Hematopoietic multipotent progenitor cell treated with erythropoietin and hydrocortisone succinate and interleukin-3 and kit ligand, for 17 days (in vitro differentiated cells): Measurements from ENCODE around the gene DAPK1.

Source experiments
- DNase-seq: peaks from one replicate; pipeline ENCODE4 v3.0.0-alpha.2; 2015; ENCODE audit warnings: low spot score

Gene DAPK1

DNA sequence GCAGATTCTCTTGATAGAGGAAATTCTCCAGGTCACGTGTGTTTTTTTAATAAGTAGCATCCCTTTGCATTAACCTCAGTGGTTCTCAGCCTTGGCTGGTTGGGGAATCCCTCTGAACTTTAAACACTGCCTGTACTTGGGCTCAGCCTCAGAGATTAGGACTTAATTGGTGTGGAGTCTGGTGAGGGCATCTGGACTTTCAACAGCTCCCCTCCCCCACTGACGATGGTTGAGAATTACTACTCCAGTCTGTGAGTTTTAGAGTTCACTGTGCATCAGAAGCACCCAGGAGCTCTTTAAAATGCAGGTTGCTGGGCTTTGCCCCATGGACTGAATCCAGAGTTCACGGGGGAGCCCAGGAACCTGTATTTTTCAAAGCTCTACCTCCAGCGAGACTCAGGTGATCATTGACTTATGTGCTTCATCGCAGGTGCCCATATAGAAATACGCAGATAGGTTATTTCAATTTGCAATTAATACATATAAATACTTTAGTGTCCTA lies 71.4 kb downstream of the DAPK1 start:
- DNase-seq, result no peak

DNA sequence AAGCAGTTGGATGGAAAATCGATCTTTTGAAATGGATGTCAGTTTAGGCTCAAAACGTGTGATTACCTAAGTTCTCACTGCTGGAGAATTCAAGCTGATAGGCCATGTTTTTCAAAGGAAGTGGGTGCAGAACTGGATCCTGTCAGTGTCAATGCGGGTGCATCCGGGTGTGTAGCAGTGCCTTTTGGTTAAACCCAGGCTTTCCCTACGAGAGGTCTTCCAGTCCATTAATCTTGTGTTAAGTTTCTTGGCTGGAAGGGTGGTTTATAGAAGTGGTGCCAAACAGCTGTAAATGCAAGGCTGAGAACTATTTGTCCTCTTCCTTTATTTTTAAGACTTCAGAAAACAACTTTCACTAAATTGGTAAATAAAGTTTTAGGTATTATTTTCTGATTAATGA lies 71.9 kb downstream of the DAPK1 start:
- DNase-seq, result no peak

DNA sequence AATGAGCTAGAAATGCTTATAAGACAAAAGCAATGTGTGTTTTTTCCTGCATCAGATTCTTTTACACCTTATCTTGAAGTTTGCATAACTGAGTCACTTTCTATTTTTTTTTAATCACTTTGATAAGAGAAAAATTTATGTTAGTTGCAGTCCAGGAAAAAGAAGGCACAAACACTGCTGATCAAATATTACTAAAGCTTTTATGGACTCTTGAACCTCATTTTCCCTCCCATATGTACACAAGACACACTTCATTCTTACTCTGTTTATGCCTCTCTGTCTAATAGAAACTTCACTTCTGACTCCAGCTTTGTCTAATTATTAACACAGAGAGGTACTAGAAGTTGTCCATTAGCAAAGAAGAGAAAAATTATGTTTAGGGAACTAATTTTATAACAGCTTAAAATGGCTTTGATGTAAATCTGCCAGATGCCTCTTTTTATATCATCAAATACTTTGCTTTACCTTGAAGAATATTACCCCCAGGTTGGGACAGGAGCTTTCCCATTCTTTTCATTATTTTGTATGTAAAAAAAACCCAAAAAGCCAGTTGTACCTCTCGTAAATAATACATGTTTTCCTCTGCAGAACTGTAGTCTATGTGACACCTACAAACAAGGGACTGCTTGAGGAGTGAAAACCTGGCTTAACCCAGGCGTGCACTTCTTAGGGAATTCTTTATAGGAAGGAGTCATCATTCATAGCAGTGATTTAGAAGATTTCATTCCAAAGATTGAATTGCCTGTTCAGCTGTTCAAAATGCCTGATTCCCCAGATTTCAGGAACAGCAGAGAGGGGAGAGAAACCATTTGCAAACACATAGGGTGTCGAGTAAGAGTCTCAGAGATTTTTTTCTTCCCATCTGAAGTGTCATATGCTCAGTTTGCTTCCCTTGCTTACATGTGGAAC lies 72.6 kb downstream of the DAPK1 start:
- no peak for DNase-seq

DNA sequence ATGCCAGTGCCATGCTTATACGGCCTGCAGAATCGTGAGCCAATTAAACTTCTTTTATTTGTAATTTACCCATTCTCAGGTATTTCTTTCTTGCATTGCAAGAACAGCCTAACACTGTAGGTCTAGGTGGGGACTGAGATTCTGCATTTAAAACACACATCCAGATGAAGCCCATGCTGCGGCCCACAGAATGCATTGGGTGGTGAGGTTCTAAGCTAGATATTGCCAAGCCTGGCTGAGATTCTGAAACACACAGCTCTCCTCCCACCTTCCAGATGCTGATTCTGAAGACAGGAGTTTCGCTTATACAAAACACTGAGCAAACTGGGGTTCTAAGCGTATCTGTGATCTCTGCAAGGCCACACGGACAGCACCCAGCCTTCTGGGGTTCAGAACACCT lies 75.1 kb downstream of the DAPK1 start:
- no peak for DNase-seq

DNA sequence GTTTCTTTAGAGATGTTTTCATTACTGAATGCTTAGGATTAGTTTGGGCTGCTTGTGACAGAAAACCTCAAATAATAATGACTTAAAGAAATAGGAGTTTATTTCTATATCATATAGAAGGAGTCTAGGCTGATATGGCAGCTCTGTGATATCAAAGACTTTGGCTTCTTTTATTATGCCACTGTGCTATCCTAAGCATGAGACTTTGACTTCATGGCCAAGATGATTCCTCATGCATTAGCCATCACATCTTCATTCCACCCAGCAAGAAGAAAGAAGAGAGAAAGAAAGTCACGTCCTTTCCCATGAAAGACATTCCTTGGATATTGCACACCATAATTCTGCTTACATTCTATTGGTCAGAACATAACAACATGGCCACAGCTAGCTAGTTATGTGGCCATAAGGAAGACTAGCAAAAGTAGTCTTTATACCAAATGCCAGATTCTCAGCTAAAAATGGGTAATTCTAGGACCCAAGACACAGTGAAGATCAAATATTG lies 76.2 kb downstream of the DAPK1 start:
- DNase-seq, result no peak

DNA sequence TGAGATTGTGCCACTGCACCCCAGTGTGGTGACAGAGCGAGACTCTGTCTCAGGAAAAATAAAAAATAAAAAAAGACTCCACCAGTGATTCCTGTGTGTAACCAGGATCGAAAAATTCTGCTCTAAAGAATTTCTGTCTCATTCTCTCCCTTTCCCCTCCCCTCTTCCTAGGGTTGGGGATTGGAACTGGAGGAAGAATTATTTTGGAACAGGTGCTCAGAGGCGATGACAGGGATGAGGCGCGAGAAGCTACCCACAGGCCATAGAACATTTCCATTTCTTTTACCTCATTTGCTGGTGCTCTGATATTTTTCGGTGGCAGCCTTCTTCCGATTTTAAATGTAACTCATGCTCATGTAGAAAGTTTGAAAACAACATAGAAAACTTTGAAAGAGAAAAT lies 80.1 kb downstream of the DAPK1 start:
- DNase-seq, result no peak

DNA sequence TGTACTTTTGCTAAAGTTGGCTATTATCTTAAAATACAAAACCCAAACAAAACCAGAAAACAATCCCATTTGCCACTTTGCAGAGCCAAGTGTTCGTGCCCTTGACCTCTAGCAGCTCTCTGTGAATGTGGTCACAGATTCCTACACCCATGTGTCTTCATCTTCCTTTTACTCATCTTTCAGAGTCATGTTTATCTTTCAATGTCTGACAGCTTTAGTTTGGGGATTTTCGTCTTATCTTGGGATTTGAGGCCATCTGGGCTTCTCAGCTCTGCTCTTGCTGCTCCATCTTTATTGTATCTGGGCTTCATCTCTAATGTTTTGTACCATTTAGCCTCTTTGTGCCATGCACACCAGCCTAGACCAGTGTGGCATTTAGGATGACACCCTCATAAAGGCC lies 81.0 kb downstream of the DAPK1 start:
- no peak for DNase-seq

DNA sequence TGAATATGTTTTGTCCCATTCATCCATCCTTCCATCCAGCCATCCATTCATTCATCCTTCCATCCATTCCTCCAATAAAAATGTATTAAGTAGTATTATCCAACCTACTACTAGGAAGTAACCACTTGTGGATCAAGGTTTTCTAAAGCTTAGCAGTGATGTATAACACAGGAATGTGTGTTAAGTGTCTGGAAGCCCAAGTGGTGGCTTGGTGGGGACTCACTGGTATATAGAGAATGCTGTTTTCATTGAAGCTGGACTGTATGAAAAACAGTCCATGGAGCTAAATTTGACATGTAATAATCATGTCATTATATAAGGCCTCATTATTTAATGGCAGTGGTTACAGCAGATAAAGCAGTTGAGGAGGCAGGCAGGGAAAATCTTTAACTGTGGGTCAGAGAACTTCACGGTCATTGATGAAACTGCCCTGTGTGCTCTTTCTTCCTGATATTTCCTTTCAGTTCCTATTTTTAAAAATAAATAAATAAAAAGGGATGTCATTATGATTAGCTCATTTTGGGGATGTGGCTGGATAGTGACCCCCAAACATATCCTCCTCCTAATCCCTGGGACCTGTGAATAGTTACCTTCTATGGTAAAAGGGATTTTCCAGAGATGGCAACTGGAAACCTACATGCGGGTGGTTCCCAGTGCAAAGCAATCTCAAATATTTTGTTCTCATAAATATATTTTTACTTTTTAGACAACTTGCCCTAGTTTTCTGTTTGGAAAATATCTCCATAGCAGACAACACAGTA lies 82.3 kb downstream of the DAPK1 start:
- no peak for DNase-seq

DNA sequence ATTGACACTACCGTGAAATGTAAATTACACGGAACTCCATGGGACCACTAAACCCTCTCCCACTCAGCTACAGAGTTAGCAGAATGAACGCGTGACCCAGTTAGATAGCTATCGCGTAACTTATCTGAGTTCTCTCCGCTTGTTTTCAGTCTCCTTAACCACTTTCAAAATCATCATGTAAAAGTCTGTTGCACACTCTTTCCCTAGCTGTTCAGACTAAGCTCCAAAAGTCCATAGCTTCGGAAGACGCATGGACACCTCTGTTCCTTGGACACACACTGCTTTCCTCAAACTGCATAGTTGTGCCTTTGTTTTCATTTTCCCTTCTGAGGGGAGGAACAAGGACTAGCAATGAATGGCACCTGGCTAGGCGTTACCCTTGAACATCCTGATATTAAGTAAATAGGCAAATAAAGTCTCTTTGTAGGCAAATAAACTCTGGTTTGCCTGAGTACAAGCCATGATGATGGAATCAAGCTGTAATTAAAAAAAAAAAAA lies 83.3 kb downstream of the DAPK1 start:
- no peak for DNase-seq

DNA sequence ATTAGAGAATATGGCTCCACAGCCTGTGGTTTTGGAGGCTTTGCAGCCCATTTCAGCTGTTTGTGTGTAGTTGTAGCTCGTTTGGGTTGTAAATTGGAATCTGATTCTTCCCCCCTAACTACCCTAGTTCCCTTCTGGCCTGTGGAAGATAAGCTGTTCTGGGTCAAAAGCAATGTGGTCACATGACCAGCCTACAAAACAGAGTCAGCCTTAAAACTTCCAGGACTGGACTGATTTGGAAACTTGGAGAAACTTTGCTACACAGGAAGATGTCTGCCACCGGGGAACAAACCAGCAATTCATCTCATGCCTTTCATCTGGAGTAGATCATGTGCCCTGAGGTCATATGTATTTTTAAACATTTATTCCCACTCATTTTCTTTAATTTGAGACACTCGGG lies 83.8 kb downstream of the DAPK1 start:
- peak; percentile 20 for DNase-seq

DNA sequence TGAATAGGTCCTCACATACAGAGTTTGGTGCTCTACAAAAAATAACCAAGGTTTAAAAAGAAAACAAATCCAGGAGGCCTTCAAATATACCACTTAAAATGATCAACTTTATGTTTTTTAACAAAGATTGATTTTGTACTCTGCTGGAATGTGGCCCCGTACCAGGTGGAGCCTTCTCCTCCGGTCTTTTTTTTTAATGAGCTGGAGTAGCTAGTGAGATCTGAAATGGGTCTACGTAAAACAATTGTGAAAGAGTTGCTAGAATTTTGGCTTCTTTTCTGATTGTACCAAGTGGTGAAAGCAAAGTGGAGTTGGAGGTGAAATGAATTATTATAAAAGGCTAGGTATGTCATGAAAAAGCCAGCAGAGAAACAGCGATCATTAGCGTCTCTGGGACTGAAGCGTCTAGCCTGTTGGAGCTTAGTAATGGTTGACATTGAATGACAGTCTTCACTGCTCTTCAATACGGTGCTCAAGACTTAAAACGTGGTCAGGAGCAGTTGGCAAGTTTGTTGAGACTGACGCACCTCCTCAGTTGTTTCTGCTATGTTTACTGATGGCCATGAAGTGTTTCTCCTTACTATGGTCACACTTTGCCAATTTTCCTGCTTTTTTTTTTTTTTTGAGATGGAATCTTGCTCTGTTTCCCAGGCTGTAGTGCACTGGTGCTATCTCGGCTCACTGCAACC lies 84.4 kb downstream of the DAPK1 start:
- no peak for DNase-seq

DNA sequence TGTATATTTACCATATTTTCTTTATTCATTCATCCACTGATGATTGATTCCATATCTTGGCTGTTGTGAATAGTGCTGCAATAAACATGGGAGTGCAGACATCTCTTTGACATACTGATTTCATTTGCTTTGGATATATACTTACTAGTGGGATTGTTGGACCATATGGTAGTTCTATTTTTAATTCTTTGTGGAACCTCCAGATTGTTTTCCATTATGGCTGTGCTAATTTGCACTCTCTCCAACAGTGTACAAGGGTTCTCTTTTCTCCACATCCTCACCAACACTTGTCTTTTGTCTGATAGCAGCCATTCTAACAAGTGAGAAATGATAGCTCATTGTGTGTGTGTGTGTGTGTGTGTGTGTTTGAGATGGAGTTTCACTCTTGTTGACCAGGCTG lies 86.7 kb downstream of the DAPK1 start:
- DNase-seq, result no peak

DNA sequence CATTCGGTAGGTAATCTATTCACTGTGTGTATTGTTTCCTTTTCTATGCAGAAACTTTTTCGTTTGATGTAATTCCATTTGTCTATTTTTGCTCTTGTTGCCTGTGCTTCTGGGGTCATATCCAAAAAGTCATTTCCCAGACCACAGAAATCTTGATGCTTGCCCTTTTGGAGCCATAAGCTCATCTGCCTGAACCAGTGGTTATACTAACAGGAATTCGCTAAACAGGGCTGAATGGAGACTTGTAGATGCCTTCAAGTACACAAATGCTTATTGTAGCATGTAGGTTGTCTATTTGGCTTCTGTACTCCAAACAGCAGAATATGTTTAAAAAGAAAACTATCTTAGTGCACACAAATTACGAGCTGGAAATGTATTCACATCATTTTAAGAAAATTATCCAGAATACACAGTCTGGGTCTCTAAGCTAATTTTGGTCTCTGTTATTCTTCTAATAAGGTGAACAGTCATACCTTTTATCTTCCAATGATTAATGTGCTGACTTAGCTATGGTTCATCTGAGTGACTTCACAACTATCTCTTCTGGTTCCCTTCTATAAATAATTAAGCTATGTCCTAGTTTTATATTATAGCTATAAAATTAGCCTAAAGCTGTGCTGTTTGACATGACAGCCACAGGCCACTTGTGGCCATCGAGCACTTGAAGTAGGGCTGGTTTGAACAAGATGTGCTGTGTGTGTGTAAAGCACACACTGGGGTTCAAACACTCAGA lies 87.6 kb downstream of the DAPK1 start:
- DNase-seq, result no peak

DNA sequence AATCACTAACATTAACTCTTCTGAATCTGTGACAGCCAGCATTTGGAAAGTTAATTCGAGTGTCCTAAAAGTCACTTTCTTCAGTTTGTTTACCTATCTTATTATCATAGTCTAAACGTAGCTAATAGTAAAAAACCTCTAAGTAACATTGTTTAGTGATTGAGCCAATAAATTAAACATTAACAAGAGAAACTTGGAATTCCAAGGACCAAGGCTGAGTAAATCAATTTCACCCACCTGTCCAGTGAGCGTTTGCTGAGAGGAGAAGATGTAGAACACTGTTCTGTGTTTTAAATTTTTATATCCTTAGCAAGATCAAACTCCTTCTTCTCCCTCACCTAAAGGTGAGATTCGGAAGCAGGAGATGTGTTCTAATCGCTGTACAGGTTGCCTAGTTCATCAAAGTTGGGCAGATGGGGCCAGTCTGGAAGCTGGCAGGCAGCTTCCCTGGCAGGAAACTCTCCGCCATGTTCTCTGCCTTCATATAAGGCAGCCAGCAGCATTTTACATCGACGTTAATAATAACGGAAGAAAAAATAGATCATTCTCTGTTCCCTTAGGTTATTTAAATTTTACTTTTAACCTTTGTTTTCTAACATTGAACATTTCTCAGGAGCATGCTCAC lies 89.2 kb downstream of the DAPK1 start:
- DNase-seq, result no peak

DNA sequence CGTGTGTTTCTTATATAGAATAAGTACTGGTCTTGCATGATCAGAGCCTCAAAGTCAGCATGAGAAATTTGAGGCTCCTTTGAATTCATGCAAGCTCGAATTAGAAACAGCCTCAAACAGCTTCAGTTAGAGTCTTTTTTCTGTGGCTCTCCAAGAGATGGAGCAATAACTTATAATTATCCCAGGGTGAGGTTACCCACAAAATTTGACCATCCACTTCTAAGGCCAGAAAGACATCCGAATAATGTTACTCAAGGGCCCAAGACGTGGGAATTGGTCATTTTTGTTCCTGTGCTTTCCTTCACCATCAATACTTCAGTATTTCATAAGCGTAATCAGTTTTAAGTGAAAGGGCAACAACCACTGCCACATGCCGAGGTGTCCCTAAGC lies 89.7 kb downstream of the DAPK1 start:
- no peak for DNase-seq

DNA sequence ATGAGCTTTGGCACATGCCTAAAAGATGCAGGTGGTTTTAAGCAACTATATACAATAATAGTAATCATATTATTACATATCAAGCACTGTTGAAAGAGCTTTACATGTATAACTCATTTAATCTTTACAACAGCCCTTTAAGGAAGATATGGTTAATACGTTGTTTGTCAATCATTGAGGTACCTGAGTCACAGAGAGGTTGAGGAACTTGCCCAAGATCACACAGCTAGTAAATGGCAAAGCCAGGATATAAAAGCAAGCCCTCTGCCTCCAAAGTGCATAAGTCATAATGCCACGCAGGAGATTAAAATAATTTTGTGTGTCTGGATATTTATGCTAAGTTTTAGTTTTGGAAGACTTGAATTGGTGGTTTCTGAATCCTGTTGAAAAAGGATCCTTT lies 90.2 kb downstream of the DAPK1 start:
- DNase-seq, result no peak

DNA sequence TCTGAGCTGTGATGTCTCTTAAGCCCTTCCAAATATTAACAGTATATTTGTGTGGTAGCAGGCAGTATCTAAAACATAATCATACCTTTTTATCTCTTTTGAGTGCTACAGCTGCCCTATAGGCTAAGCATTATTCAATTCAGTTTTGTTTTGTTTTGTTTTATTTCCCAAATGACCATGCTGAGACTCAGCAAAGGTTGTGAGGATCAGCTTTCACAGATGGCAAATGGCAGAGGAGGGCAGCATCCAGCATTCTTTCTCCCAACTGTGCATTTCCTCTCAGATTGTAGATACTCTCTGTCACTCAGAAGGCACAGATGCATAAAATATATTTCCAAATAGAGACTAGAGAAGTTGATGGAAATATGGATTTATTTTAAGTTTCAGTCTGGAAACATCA lies 90.7 kb downstream of the DAPK1 start:
- no peak for DNase-seq

DNA sequence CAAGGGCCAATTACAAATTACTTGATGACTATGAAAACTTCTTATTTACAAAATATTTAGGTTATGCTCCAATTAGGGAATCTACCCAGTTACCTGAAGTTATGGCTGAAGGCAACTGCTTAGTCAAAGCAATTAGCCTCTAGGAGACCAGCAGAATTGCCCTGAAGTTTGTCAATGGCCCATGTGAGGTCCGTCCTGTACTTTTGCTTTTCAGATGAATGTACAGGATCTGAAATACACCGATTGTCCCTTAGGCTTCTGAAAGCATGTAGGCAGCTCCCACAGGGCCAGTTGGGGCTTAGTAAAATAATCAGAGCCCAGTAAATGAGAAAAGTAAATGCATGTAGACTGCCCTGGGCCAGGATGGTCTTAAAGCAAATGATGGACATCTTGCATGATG lies 93.3 kb downstream of the DAPK1 start:
- DNase-seq, result no peak

DNA sequence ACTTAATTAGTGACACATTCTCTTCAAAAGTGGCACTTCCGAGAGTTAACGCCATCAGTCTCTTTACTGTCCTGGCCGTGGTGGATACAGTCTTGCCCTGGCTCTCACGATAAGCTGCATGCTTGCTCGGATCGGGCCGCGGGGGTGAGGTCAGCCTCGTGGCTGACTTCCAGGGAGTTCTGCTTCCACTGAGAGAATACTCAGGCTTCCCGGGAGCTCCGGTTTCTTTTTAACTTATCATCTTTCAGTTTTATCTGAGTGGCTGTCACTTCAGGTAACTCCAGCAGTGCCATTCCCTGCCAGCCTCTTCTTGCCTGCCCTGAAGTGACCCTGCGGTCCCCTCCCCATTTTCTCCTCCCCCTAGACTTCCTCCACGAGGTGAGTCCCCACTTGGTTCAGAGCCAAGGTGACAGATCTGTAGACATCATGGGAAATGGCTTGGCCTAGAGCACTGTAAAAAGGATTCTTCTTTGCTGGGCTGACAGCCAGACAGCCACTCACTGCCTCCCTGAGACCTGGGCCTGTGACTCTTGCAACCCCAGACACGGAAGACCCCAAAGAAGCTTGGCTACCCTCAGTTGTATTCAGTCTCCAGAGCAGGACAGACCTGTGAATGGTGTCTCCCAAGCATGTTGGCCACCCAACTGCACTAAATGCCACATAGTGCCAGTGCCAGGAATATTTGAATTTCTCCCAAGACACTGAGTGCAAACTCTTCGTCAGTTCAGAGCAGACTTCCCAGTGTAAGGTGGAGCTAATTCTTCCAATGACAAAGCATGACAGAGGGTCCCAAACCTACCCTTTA lies 95.1 kb downstream of the DAPK1 start:
- DNase-seq, result no peak

DNA sequence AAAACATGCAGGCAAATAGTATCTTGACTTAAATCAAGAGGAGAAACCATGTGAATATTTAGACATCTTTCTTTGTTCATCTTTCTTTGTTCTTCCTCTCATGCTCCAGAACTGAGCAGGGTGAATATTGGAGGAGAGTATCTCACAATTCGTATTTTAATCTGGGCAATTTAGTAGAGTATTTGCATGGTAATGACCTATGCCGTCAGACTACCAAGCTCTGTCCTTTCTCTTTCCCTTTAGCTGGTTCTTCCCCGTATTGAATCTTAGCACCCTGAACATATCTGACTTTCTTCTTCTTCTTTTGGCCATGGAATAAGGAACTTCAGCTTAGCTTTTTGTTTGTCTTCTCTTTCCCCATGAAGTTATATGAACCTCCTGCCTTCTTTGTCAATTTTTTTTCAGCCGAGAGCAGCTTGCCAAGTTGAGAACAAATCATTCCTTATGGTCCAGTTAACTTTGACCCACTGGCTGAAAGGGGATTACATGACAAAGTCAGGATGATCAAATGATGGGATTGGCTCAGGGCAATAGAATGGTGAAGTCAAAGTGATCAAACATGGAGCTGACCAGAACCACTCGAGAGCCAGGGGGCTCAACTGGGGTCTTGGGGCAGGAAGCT lies 95.8 kb downstream of the DAPK1 start:
- DNase-seq, result no peak
